ENCODE data around the gene SOCS1.

The SOCS1 gene

GRCh38 chr16:11208916-11209665 is 46.9 kb downstream of the SOCS1 start:
- no peak for DNase-seq

GRCh38 chr16:11207646-11208045 is 48.4 kb downstream of the SOCS1 start:
- DNase-seq, result no peak

- DNase-seq, result no peak
These were observed 50.0 kb downstream of the SOCS1 start for GRCh38 chr16:11205754-11206581.

GRCh38 chr16:11205065-11205699 is 50.8 kb downstream of the SOCS1 start:
- no peak for DNase-seq

GRCh38 chr16:11204513-11205047 is 51.4 kb downstream of the SOCS1 start:
- no peak for DNase-seq
